Activated CD4-positive, CD25-positive, alpha-beta regulatory T cell (primary cell): ENCODE data around the gene MPG.
"Not testable (repeated sequence)": the region's sequence is repeated elsewhere in the genome, so short reads cannot be mapped to it uniquely, and the experiment has no call there.

ENCODE experiments used
- DNase-seq, 4 experiments: peaks; one replicate each; lab custom pipeline; 2025; lab: John Stamatoyannopoulos, UW

MPG gene

DNA sequence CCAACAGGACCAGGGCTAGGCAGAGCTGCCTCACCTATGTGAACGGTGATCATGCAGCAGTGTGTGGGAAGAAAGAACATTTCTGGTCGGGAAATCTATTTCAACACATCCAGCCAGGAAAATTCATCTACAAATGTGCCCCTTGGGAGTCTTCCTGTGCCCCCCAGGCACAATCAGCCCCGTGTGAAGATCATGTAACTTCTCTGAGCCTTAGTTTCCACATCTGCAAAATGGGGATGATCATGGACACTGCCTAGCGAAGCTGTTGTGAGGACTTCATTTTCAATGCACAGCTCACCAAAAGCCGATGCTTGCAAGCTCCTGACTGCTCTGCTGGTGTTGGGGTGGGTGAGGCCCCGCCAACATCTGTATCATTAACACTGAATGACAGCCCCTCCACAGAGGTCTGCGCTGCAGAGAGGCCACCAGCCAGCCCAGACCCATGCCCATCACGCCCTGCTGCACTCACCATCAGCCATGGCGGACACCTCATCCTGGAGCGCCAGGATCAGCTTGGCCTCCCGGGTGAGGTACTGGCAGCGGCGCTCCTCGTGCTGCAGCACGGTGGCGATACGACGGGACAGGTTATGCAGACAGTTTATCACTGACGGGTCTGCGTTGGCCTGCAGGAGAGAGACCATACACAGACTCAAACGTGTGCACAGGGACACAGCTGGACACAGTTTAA is 34.3 kb downstream of the MPG start:
- no peak for DNase-seq

DNA sequence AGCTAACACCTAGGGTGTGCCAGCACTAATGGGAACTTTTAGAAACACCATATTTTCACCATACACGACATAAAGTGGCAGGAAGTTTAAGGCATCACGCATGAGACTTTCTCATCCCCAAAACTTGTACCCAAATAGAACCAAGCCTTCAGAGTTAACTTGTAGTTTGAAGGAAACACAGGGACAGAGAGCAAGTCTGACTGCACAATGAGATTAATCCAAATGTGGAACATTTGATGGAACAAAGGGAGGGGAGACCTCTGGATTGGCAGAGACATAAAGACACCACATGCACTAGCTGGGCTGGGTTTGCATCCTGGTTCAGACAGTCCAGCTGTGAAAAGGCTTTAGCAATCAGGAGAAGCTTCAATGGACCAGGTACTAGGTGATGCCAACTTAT is 36.3 kb downstream of the MPG start:
- DNase-seq, result no peak

DNA sequence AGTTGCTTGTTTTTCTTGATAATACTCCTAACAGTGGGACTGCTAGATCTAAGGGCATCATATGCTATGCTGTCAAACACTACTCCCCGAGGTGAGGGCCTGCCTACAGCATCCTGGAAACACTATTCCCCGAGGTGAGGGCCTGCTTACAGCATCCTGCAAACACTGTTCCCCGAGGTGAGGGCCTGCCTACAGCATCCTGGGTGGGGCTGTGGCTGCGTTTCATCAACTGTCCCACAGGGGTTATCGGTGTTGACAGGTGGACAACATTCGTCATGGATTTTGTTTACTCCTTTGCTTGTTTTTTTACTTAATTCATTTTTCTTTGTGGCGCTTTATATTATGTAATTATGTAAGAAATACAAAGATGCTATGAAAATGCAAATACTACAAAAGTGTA is 38.0 kb downstream of the MPG start:
- no peak for DNase-seq

DNA sequence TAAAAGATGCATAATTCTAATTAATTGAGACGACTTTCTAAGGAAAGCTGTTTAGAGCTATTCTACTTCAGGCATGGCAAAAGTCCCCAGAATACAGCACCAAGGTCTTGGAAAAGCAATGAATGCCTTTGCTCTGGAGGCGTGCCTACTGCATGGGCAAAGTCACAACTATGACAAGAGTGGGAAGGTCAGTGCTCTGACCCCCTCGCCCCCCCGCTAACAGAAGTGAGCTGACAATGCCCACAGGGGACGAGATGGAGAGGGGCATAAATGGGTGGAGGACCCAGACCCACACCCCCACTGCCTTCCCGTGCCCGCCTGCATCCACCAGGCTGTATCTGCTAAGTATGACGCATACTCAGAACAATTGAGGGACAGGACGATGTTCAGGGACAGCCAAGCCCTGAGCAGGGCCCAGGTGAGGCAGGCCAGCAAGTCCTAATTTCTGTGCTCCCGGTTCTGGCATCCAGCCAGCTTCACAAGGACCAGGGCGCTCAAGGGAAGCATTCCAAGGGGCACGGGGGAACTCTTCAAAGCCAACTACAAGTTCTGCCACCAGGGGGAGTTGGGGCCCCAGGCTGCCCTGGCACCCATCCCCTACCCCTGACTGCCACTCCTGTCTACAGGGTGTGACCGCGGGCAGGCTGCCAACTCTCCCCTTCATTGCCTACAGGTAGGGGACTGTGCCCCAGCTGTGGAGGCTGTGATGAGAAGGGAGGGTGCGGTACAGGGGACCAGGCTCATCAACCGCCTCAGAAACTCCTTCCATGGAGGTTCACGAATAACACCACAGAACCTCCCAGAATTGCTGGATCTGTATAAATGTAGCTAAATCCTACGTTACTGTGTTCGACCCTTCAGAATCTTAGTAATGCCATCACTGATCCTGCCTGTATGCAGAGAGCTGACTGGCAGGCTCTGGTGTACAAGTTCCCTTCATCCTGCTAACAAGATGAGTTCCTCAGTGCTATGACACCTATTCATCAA is 39.6 kb downstream of the MPG start:
- peak; percentile 36 to 41 (median 39) for DNase-seq

DNA sequence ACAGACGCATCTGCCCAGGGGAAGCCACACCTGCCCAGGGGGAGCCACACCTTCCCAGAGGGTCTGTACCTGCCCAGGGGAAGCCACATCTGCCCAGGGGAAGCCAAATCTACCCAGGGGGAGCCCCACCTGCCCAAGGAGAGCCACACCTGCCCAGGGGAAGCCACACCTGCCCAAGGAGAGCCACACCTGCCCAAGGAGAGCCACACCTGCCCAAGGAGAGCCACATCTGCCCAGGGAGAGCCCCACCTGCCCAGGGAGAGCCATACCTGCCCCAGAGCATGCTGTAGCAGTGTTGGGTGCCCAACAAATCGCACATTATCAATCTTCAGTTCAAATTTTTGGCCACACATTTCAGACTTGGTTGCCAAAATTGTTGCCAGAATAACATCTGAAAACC is 40.8 kb downstream of the MPG start:
- no peak for DNase-seq

DNA sequence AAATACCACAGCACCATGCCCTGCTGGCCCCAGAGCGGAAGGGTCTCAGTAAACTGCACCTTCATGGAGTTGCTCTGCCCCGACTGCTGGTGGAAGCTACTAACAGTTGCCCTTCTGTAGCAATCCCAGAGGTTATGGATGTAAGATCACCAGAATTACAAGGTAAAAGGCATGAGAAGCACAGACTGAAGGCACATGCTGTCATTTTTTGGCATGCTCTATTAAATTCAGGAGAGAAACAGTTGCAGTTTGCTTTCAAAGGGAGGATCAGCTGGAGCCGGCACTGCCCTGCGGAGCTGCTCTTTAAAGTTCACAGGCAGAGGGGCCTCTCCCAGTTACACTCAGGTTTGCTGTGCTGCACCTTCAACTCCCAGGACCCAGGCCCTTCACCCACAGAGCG is 41.3 kb downstream of the MPG start:
- DNase-seq, result no peak

DNA sequence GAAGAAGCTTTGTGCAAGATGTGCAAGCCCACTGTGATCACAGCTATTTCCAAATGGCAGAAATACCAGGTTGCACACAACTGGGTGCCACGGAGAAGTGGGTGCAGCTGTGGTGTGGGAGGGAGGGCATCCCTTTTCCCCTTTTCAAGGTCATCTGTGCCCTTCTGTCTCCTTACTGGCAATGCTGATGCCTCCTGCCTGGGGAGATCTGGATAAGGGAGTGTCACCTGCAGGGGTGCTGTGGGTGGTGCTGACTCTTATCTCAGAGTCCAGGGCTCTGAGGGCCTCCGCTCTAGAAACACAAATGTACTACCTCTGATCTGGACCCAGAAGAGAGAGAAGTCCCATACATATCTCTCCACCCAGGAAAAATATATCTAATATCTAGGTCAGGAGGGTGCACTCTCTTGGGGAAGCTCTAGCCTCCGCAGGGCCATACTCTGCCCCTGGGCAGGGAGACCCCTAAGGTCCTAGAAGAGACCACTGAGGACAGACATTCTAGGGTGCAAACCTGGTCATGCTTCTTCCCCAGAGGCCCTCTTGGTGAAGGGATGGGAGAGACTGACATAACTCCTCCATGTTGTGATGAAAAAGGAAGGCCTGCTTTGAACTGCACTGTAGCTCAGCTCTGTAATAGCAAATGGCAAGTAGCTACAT is 41.9 kb downstream of the MPG start:
- DNase-seq, result no peak

DNA sequence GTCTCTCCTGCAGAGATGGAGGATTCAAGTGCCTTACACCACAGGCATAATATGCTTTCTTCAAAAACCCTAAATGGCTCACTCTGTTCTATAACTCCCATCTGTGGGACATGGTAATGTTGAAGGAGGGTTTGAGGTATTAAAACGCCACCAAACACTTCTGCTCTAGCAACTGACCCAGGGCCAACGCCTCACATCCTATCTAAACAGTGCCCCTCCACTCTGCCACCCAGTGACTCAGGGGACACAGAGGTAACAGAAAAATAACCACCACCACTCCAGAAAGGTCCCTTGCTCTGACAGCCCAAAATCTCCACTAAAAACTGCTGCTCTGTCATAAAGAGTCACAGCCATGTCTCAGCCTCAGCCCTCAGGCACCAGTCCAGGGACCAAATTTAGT is 42.7 kb downstream of the MPG start:
- no peak for DNase-seq

DNA sequence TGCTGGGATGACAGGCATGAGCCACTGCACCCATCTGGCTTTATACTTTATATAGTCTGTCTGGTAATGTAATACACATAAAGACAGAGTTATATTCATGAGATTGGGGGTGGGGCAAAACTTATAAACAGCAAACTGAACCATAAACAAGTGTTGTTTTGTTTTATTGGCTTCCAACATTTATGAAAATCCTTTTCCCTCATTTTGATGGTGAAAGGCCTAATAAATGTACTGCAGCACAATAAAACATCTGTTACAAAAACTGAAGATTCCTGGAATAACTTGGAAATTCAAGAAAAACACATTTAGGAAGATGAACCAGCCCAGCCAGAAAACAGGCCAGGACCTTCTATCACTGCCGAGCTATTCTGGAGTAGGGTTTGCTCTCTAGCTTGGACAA is 44.3 kb downstream of the MPG start:
- DNase-seq, result no peak

DNA sequence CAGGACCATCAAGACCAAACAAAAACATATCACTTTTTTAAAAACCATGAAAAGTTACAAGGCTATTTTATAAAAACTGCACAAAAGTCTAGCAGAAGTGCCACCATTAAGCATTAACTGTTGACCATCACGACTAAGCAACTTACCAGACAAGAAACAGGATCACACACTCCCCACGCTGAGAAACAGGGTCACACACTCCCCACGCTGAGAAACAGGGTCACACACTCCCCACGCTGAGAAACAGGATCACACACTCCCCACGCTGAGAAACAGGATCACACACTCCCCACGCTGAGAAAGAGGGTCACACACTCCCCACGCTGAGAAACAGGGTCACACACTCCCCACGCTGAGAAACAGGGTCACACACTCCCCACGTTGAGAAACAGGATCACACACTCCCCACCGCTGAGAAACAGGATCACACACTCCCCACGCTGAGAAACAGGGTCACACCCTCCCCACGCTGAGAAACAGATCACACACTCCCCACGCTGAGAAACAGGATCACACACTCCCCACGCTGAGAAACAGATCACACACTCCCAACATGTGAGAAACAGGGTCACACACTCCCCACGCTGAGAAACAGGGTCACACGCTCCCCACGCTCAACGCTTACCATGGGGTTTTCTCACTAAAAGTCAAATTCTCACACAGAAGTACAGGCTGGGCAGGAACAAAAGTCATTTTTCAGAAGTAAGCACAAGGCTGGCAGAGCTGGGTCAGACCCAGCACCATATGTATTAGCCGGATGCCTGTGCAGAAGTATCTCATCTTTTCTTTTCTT is 45.7 kb downstream of the MPG start:
- DNase-seq, result not testable (repeated sequence)

DNA sequence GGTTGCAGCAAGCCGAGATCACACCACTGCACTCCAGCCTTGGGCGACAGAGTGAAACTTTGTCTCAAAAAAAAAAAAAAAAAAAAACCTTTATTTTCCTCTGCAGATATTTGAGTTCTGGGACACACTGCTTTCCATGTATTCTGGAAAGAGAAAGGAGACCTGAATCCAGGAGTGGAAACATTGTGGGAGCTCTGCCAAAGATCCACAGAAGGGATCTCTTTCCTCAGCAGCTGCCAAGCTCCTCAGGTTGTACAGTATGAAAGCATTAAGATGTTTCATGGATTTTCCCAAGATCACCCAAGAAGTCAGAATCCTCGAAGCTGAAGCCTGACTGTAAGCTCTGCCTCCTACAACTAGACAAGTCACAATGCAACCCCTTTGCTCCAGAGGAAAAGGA is 47.0 kb downstream of the MPG start:
- DNase-seq, result no peak

DNA sequence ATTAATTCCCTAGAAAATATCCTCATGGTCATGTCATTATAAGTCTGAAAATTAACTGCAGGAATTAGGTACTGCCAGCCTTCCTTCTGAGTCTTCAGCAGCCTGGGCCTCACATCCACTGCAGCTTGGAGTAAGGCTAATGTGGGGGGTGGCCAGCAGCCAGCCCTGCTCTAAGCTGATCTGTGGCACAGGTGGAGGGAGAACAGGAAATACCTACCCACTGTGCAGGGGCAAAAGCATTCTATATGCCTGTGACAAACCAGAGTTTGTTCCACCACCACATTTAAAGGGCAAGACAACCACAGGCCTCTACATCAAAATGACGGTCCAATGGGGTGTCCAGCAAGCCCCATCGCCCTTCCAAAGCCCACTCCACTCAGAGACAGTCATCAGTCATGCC is 51.0 kb downstream of the MPG start:
- no peak for DNase-seq

DNA sequence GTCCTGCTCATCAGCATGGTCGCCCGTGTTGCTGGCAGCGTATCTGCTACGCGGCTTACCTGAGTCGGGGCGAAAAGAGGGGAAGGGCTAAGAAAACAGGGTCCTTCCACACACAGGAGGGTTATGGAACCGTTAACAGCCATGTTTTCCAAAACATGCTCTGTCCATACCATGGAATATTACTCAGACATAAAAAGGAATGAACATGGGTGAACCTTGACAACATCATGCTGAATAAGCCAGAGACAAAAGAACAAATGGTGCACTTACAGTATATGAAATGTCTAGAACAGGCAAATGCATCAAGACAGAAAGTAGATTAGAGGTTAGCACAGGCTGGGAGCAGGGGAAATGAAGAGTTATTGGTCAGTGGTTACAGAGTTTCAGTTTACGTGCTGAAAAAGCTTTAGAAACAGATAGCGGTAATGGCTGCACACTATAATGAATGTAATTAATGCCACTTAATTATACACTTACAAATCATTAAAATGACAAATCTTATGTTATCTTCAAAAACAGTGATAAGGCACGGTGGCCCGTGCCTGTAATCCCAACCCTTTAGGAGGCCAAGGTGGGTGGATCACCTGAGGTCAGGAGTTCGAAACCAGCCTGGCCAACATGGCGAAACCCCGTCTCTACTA is 52.6 kb downstream of the MPG start:
- no peak for DNase-seq

DNA sequence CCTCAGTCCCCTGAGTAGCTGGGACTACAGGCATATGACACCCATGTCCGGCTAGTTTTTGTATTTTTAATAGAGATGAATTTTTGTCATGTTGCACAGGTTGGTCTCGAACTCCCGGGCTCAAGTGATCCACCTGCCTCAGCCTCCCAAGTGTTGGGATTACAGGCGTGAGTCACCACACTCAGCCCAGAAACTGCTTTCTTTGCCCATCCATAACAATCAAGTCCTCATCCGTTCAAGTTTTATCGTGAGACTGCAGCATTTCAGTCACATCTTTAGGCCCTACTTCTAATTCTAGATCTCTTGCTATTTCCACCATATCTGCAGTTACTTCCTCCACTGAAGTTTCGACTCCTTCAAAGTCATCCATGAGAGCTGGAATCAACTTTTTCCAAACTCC is 54.1 kb downstream of the MPG start:
- DNase-seq, result no peak

DNA sequence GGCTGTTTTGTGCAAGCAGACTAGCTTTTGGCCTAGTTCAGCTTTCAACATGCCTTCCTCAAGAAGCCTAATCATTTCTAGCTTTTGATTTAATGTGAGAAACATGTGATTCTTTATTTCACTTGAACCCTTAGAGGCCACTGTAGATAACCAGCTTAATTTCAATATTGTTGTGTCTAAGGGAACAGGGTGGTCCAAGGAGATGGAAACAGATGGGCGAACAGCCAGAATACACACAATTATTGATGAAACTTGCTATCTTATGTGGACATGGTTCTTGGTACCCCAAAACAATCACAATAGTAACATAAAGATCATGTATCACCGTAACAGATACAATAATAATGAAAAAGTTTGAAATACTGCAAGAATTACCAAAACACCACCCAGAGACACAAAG is 55.7 kb downstream of the MPG start:
- DNase-seq, result no peak
